Testis (tissue), 2 donors: Measurements from ENCODE around the gene XKR7.

Experiments
- CTCF ChIP-seq, 3 experiments: fragments of 450-650 bp in 2 of 3; fragments of 200-600 bp in 1 of 3; sonication (generic) in 1 of 3; IDR thresholded peaks; one replicate each; pipeline ENCODE4 v1.5.1; 2016 to 2019; ENCODE audit warnings: antibody characterized with exemption in 3 of 3, mild to moderate bottlenecking in 2 of 3, moderate library complexity in 1 of 3
- POLR2A ChIP-seq: fragments of 450-650 bp; IDR thresholded peaks from one replicate; pipeline ENCODE4 v1.6.1; 2017; ENCODE audit warnings: antibody characterized with exemption, mild to moderate bottlenecking, moderate library complexity

- TF ChIP-seq CTCF (IDR thresholded peaks at IDR 0.05) (no peak), POLR2A (no peak)
Observed at GRCh38 chr20:32034581-32035425, 66.9 kb downstream of the XKR7 start.
